Ovary (tissue), 9 donors: Measurements from ENCODE around the gene ABCE1. TPM values are rescaled to one million over a fixed set of nuclear protein-coding genes. Genes with fewer than 3 reads are reported as not detected.

ENCODE experiments used
- DNase-seq, 5 donors: peaks; one replicate each; pipeline ENCODE4 v3.0.0-alpha.2; 2019 to 2020
- H3K27ac ChIP-seq, 2 donors: fragments of 200-600 bp; one replicate each; pipeline versions ENCODE4 v1.5.1 to v1.8.0; 2019 to 2022
- H3K27me3 ChIP-seq: fragments of 200-600 bp; one replicate; pipeline ENCODE4 v1.8.0; 2022
- H3K36me3 ChIP-seq: fragments of 200-600 bp; sonication (generic); one replicate; pipeline ENCODE4 v1.5.1; 2019
- H3K4me1 ChIP-seq: one replicate; pipeline ENCODE4 v1.8.1; 2013; ENCODE audit warnings: mild to moderate bottlenecking, moderate library complexity; ENCODE audit not compliant: insufficient read depth
- H3K4me3 ChIP-seq: fragments of 200-600 bp; sonication (generic); one replicate; pipeline ENCODE4 v1.5.1; 2017
- H3K9me3 ChIP-seq, 2 donors: fragments of 200-600 bp in 1 of 2; sonication (generic) in 1 of 2; one replicate each; pipeline versions ENCODE4 v1.5.1 to v1.8.1; 2013 to 2019; ENCODE audit warnings: mild to moderate bottlenecking in 1 of 2, moderate library complexity in 1 of 2
- CTCF ChIP-seq, 3 donors: fragments of 450-650 bp in 2 of 3; fragments of 200-600 bp in 1 of 3; IDR thresholded peaks; one replicate each; pipeline versions ENCODE4 v1.5.1 to v1.8.0; 2016 to 2022; ENCODE audit warnings: antibody characterized with exemption in 3 of 3, mild to moderate bottlenecking in 1 of 3
- EP300 ChIP-seq: sonication (generic); formaldehyde crosslinking; IDR thresholded peaks from one replicate; pipeline ENCODE4 v1.6.1; 2017; ENCODE audit warnings: antibody characterized with exemption
- POLR2A ChIP-seq: fragments of 450-650 bp; IDR thresholded peaks from one replicate; pipeline ENCODE4 v1.6.1; 2017; ENCODE audit warnings: antibody characterized with exemption, mild to moderate bottlenecking, moderate library complexity
- WGBS, 3 donors: extraction: QIAGEN DNeasy Blood & Tissue Kit in 1 of 3; methylation state at CpG; one replicate each; pipeline versions ENCODE4 v1.1.5 to v1.1.7; 2013 to 2017; 5-methylcytosine and 5-hydroxymethylcytosine counted together
- intact Hi-C, 4 donors: fragments of 100-400 bp; cut with DNase I; formaldehyde crosslinking; loops; one replicate each; pipeline versions ENCODE4 v1.11.0 to v1.15.1; 2022 to 2023
- polyA plus RNA-seq, 2 donors: library from polyadenylated mRNA; stranded (reverse); fragments of 200-250 nt in 1 of 2; fragments of 350-450 nt in 1 of 2; fragmentation: Illumina TruSeq in 1 of 2; extraction: RNeasy Lipid Tissue Mini Kit (QIAGEN cat#74804) in 1 of 2; gene quantifications; one replicate each; pipeline ENCODE4 v1.2.3, GENCODE V29; 2013 to 2014
- total RNA-seq, 7 donors: library from RNA; depleted of rRNA in 2 of 7; stranded (reverse); fragments of >200 nt in 2 of 7; fragmentation: NEBNext Ultra II Directional in 3 of 7; extraction: Animal tissue kit (Norgen Biotek cat#: 25700) in 3 of 7; gene quantifications; one replicate each; pipeline versions ENCODE4 v1.1.0 to v1.2.4, GENCODE V29; 2016 to 2023
- donor health status: DM: no; HTN: no; CAD: no; lungs with moderate emphysema.
- donor health status: DM: no; HTN: no; CAD: no.
- donor health status: Bipolar disorder and iron deficiency.
- donor health status: DM: yes; HTN: yes; CAD: no.
- donor health status: DM: no; HTN: no; CAD: no.
- donor health status: DM: yes; HTN: yes; CAD: no.

Gene ABCE1
- total and polyA plus RNA-seq, 9 donors = 20.4 to 70.1 (median 50.2) TPM

- no peak for DNase-seq
- intact Hi-C loops = no loop called here
- no peaks in the 10 kb centered on the region for H3K9me3 ChIP-seq
- no peaks in the 10 kb centered on the region for H3K27me3 ChIP-seq
- WGBS, 3 donors = 61 to 69% (median 63%) methylated on average over 2 of the region's 2 CpGs
- no peak for TF ChIP-seq EP300
- no peak for TF ChIP-seq POLR2A
- TF ChIP-seq CTCF (IDR thresholded peaks at IDR 0.05) = no peak
- no peak overlapping the region for H3K27ac ChIP-seq
- H3K4me1 ChIP-seq = no peaks in the 10 kb centered on the region
- no peaks in the 10 kb centered on the region for H3K36me3 ChIP-seq
- H3K4me3 ChIP-seq = no peak overlapping the region
Observed at GRCh38 chr4:145153181-145153903, 55.2 kb downstream of the ABCE1 start.

- H3K4me1 ChIP-seq = no peaks in the 10 kb centered on the region
- H3K27ac ChIP-seq = no peak overlapping the region
- intact Hi-C loops = no loop called here
- H3K36me3 ChIP-seq = no peaks in the 10 kb centered on the region
- WGBS, 3 donors = 52 to 71% (median 70%) methylated on average over 1 of the region's 1 CpG
- H3K9me3 ChIP-seq = no peaks in the 10 kb centered on the region
- TF ChIP-seq EP300 = no peak
- TF ChIP-seq POLR2A = no peak
- no peak for TF ChIP-seq CTCF (IDR thresholded peaks at IDR 0.05)
- no peak overlapping the region for H3K4me3 ChIP-seq
- DNase-seq = no peak
- H3K27me3 ChIP-seq = no peaks in the 10 kb centered on the region
Observed at GRCh38 chr4:145153904-145154298, 55.8 kb downstream of the ABCE1 start.

GRCh38 chr4:145154573-145154972, 56.5 kb downstream of the ABCE1 start:
- Histone ChIP-seq H3K9me3 (no peaks in the 10 kb centered on the region), H3K27me3 (no peaks in the 10 kb centered on the region), H3K27ac (no peak overlapping the region), H3K36me3 (no peaks in the 10 kb centered on the region), H3K4me3 (no peak overlapping the region), H3K4me1 (no peaks in the 10 kb centered on the region)
- DNase-seq = no peak
- no peak for TF ChIP-seq POLR2A
- no peak for TF ChIP-seq CTCF (IDR thresholded peaks at IDR 0.05)
- TF ChIP-seq EP300 = no peak
- WGBS, 3 donors = 77 to 92% (median 92%) methylated on average over 1 of the region's 1 CpG
- intact Hi-C loops = no loop called here

- Histone ChIP-seq H3K4me3 (no peak overlapping the region), H3K9me3 (no peaks in the 10 kb centered on the region), H3K4me1 (no peaks in the 10 kb centered on the region), H3K36me3 (no peaks in the 10 kb centered on the region), H3K27ac (no peak overlapping the region), H3K27me3 (no peaks in the 10 kb centered on the region)
- no peak for DNase-seq
- intact Hi-C loops = no loop called here
- 76 to 82% (median 77%) methylated on average over 2 of the region's 2 CpGs for WGBS, 3 donors
- TF ChIP-seq CTCF (IDR thresholded peaks at IDR 0.05) = no peak
Observed at GRCh38 chr4:145155268-145155870, 57.3 kb downstream of the ABCE1 start.
